HG02840 (cell line): Measurements from ENCODE around the gene FLNC.

ENCODE experiments used
- ATAC-seq: cut with Tn5 transposase; IDR thresholded peaks from one replicate; pipeline ENCODE4 v1.9.1; 2021; ENCODE audit warnings: mild to moderate bottlenecking, moderate library complexity, moderate number of reproducible peaks; ENCODE audit not compliant: unreplicated experiment, low FRiP score

The FLNC gene

DNA sequence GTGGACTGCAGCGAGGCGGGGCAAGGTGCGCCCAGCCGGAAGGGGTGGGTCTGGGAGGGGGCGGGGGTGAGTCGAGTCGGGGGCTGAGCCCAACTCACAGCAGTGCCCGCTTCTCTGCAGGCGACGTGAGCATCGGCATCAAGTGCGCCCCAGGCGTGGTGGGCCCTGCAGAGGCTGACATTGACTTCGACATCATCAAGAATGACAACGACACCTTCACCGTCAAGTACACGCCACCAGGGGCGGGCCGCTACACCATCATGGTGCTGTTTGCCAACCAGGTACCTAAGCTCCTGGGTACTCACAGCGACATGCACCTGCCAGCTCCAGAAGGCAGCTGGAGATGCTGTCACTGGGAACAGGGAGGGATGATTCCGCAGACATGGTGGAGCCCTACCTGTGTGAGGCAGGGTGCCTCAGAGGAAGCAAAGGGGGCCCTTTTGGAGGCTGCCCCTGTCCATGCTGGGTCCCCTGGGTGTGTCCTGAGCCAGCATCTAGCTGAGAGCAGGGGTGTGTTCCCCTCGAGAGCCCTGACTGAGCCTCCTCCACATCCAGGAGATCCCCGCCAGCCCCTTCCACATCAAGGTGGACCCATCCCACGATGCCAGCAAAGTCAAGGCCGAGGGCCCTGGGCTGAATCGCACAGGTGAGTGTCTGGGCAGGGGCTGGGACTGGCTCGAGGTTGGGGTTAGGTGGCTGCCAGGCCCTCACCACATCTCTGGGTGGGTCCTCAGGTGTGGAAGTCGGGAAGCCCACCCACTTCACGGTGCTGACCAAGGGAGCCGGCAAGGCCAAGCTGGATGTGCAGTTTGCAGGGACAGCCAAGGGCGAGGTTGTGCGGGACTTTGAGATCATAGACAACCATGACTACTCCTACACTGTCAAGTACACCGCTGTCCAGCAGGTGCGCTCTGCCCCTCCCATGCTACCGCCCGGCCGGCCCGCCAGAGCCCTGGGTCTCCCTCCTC is 12.8 kb downstream of the FLNC start:
- no peak for ATAC-seq

DNA sequence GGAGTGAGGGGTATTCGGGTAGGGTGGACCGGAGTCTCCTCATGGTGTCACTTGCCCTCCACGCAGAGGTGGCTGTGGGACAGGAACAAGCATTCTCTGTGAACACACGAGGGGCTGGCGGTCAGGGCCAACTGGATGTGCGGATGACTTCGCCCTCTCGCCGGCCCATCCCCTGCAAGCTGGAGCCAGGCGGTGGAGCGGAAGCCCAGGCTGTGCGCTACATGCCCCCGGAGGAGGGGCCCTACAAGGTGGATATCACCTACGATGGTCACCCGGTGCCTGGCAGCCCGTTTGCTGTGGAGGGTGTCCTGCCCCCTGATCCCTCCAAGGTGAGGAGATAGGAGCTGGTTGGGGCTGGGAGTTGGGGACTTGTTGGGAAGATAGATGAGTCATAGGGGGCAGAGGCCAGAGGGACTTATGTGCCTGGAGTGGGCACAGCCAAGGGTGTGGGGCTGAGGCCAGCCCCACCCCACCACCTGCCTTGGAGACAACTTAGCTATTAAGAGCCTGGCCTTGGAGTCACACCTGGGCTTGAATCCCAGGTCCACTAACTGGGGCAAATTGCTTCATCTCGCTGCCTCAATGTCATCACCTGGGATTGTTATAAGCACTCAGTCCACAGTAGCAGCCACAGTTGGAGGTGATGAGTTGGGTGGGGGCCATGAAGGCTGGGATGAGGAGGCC is 13.9 kb downstream of the FLNC start:
- ATAC-seq: no peak

GRCh38 chr7:128844777-128845311 is 14.6 kb downstream of the FLNC start:
- no peak for ATAC-seq

- no peak for ATAC-seq
These were observed 15.3 kb downstream of the FLNC start for GRCh38 chr7:128845475-128845874.

- no peak for ATAC-seq
These were observed 15.8 kb downstream of the FLNC start for GRCh38 chr7:128845987-128846386.

DNA sequence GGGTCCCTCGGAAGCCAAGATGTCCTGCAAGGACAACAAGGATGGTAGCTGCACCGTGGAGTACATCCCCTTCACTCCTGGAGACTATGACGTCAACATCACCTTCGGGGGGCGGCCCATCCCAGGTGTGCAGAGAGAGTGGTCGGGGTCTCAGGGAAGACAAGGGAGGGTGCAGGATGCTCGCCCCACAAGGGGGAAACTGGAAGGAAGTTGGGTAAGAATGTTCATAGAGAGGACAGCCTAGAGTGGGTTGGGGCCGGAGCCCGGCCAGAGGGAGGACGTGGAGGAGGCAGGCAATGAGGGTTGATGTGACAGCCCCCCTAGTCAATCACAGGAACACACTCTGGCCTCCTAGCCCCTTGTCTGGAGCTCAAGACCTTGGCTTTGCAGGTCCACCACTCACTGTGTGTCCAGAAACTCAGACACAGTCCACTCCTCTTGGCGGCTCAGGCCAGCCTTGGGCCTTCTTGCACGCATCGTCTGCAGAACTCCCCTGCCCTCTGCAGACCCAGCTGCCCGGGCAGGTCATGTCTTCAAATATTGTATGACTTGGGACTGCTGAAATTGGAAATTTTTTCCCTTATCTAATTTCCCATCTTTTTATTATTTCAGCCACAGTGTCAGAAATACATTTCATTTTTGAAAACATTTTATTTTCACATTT is 16.7 kb downstream of the FLNC start:
- ATAC-seq: no peak

DNA sequence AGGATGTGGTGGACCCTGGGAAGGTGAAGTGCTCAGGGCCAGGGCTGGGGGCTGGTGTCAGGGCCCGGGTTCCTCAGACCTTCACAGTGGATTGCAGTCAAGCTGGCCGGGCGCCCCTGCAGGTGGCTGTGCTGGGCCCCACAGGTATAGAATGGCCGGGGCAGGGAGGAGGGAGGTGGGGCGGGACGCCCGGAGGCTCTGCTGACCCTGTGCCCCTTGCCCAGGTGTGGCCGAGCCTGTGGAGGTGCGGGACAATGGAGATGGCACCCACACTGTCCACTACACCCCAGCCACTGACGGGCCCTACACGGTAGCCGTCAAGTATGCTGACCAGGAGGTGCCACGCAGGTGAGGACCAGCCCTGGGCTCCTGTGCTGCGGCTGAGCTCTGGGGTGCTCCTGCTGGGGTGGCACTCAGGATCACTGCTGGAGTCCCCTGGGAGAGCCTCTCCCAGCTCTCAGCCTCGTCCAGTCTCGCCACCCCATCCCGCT is 17.6 kb downstream of the FLNC start:
- no peak for ATAC-seq

DNA sequence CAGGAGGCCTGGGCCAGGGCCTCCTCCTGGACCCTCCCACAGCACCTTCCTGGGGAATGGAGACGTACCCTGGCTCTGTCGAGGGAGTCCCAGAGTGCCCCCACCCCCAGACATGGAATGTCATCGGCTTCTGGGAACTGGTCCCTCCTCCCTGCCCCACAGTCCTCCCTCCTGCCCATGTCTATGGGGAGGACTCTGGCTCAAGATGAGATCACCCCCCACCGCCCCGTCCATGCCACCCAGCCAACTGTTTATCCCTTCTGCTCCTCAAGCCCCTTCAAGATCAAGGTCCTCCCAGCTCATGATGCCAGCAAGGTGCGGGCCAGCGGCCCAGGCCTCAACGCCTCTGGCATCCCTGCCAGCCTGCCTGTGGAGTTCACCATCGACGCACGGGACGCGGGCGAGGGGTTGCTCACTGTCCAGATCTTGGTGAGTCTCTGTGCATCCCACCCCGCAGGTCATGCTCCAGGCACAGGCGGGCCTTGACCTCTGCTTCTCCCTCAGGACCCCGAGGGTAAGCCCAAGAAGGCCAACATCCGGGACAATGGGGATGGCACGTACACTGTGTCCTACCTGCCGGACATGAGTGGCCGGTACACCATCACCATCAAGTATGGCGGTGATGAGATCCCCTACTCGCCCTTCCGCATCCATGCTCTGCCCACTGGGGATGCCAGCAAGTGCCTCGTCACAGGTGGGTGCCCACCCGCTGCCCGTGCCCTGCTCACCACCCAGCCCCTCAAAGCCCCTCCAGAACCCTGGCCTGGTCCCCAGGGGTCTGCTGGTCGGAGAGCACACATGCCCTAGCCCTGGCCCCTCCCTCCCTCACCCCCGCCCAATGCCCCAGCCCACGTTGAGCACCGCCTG is 18.3 kb downstream of the FLNC start:
- ATAC-seq: no peak

GRCh38 chr7:128849156-128849515 is 18.9 kb downstream of the FLNC start:
- ATAC-seq: no peak

- no peak for ATAC-seq
These were observed 19.7 kb downstream of the FLNC start for GRCh38 chr7:128849804-128850490.

DNA sequence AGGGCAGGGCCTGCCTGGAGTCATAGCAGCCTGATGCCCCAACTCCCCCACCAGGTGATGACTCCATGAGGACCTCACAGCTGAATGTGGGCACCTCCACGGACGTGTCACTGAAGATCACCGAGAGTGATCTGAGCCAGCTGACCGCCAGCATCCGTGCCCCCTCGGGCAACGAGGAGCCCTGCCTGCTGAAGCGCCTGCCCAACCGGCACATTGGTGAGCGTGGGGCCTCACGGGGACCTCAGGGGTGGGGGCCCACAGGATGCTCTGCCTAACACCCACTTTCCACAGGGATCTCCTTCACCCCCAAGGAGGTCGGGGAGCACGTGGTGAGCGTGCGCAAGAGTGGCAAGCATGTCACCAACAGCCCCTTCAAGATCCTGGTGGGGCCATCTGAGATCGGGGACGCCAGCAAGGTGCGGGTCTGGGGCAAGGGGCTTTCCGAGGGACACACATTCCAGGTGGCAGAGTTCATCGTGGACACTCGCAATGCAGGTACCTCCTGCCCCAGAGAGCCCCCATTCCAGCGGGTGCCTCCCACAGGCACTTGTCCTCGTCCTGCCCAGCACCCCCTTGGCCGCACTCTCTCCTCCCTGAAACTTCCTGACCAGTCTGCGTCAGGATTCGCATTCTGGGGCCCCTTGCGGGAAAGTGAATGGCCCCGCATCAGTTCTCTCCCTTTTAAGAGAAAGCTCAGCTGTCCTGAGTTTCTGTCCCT is 22.5 kb downstream of the FLNC start:
- ATAC-seq: no peak

DNA sequence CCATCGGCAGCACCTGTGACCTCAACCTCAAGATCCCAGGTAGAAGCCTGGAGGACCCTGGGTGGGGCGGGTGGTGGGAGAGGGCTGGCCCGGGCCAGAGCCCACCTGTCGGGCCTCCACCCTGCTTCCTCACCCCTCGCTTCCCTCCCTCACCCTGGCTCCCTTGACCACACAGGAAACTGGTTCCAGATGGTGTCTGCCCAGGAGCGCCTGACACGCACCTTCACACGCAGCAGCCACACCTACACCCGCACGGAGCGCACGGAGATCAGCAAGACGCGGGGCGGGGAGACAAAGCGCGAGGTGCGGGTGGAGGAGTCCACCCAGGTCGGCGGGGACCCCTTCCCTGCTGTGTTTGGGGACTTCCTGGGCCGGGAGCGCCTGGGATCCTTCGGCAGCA is 23.6 kb downstream of the FLNC start:
- ATAC-seq: no peak

GRCh38 chr7:128854396-128854795 is 24.2 kb downstream of the FLNC start:
- no peak for ATAC-seq

DNA sequence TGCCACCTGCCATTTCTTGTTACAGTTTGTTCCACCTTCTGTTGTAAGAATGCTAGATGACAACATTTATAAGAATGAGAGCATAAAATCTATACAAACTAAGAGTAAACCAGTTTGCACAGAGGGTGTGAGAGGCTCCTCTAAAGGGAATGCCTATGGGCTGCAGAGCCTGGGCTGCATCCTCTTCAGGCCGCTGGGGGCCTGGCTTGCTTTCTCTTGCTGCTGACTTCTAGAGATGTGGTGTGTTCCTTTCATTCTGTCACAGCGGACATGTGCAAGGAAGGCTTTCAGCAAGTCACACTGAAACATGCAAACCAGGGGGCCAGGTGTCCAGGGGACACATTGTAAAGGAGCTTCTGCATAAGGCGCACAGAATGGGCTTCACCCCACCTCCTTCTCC is 25.4 kb downstream of the FLNC start:
- no peak for ATAC-seq

- no peak for ATAC-seq
These were observed 26.0 kb downstream of the FLNC start for GRCh38 chr7:128856001-128856718.

- ATAC-seq: no peak
These were observed 28.4 kb downstream of the FLNC start for GRCh38 chr7:128858380-128859231.
